Measurements from ENCODE around the gene PADI6.

Gene PADI6

GRCh38 chr1:17441993-17442357, 70.0 kb downstream of the PADI6 start:
- no peak for DNase-seq (ENCODE audit: low read depth)
- TF ChIP-seq CTCF (IDR thresholded peaks at IDR 0.05; ENCODE audit: control insufficient read depth, insufficient read depth, low read depth, low read length, missing control alignments) = no peak
- no peak overlapping the region for H3K4me3 ChIP-seq (ENCODE audit: control insufficient read depth, low read depth, low read length)

GRCh38 chr1:17442841-17443240, 70.8 kb downstream of the PADI6 start:
- TF ChIP-seq CTCF (IDR thresholded peaks at IDR 0.05; ENCODE audit: control insufficient read depth, insufficient read depth, low read depth, low read length, missing control alignments) = no peak
- DNase-seq (ENCODE audit: low read depth) = no peak

GRCh38 chr1:17447501-17447992, 75.6 kb downstream of the PADI6 start:
- no peak for TF ChIP-seq CTCF (IDR thresholded peaks at IDR 0.05; ENCODE audit: control insufficient read depth, insufficient read depth, low read depth, low read length, missing control alignments)
- no peak for DNase-seq (ENCODE audit: low read depth)
- no peak overlapping the region for H3K4me3 ChIP-seq (ENCODE audit: control insufficient read depth, low read depth, low read length)

More at GRCh38 chr1:17442841-17443240, 70.8 kb downstream of the PADI6 start:
- H3K4me3 ChIP-seq (ENCODE audit: control insufficient read depth, low read depth, low read length) = no peak overlapping the region
